ENCODE data around the gene ZBTB12. TPM values are rescaled to one million over a fixed set of nuclear protein-coding genes. Genes with fewer than 3 reads are reported as not detected.
"Not testable (repeated sequence)": the region's sequence is repeated elsewhere in the genome, so short reads cannot be mapped to it uniquely, and the experiment has no call there.

The ZBTB12 gene
- total and polyA plus RNA-seq, 2 donors from 2014 or later, result 2.5 to 3.4 TPM

- H3K27me3 ChIP-seq (ENCODE audit: control insufficient read depth, insufficient read depth, low read length); DNase-seq; H3K36me3 ChIP-seq (ENCODE audit: control insufficient read depth in 2 of 3, insufficient read depth in 3 of 3, low read length in 3 of 3); H3K9ac ChIP-seq (ENCODE audit: low read length in 3 of 3); intact Hi-C loops (cut with DNase I); FAIRE-seq; H3K9me3 ChIP-seq (ENCODE audit: control insufficient read depth in 2 of 3, insufficient read depth in 1 of 3, low read length in 3 of 3); H3K4me3 ChIP-seq (ENCODE audit: low read length in 3 of 3); H3K4me1 ChIP-seq (ENCODE audit: control insufficient read depth in 2 of 3, insufficient read depth in 2 of 3, low read depth in 1 of 3, low read length in 3 of 3); H3K27ac ChIP-seq (ENCODE audit: low read depth in 2 of 2, low read length in 2 of 2): not testable (repeated sequence)
Measured at GRCh38 chr6:31851980-31852718, 49.7 kb downstream of the ZBTB12 start.

- FAIRE-seq (no peak), DNase-seq (no peak)
- no peaks in the 10 kb centered on the region for H3K4me1 ChIP-seq (ENCODE audit: control insufficient read depth in 2 of 3, insufficient read depth in 2 of 3, low read depth in 1 of 3, low read length in 3 of 3)
- H3K4me3 ChIP-seq (ENCODE audit: low read length in 3 of 3), result no peak overlapping the region
- no peak overlapping the region for H3K27ac ChIP-seq (ENCODE audit: low read depth in 2 of 2, low read length in 2 of 2)
- H3K9ac ChIP-seq (ENCODE audit: low read length in 3 of 3), result no peak overlapping the region
- no peaks in the 10 kb centered on the region for H3K27me3 ChIP-seq (ENCODE audit: control insufficient read depth, insufficient read depth, low read length)
- TF ChIP-seq CTCF (IDR thresholded peaks at IDR 0.05; ENCODE audit: borderline replicate concordance, extremely low read depth, insufficient read depth), result no peak
- intact Hi-C loops (cut with DNase I), result no loop called here
- no peaks in the 10 kb centered on the region for H3K9me3 ChIP-seq (ENCODE audit: control insufficient read depth in 2 of 3, insufficient read depth in 1 of 3, low read length in 3 of 3)
- H3K36me3 ChIP-seq (ENCODE audit: control insufficient read depth in 2 of 3, insufficient read depth in 3 of 3, low read length in 3 of 3), result no peaks in the 10 kb centered on the region
Measured at GRCh38 chr6:31851485-31851832, 50.4 kb downstream of the ZBTB12 start.

GRCh38 chr6:31850765-31851484 is 51.0 kb downstream of the ZBTB12 start:
- Histone ChIP-seq H3K9me3 (ENCODE audit: control insufficient read depth in 2 of 3, insufficient read depth in 1 of 3, low read length in 3 of 3) (no peaks in the 10 kb centered on the region), H3K4me1 (ENCODE audit: control insufficient read depth in 2 of 3, insufficient read depth in 2 of 3, low read depth in 1 of 3, low read length in 3 of 3) (no peaks in the 10 kb centered on the region), H3K4me3 (ENCODE audit: low read length in 3 of 3) (no peak overlapping the region), H3K27ac (ENCODE audit: low read depth in 2 of 2, low read length in 2 of 2) (no peak overlapping the region), H3K36me3 (ENCODE audit: control insufficient read depth in 2 of 3, insufficient read depth in 3 of 3, low read length in 3 of 3) (no peaks in the 10 kb centered on the region), H3K27me3 (ENCODE audit: control insufficient read depth, insufficient read depth, low read length) (no peaks in the 10 kb centered on the region), H3K9ac (ENCODE audit: low read length in 3 of 3) (no peak overlapping the region)
- FAIRE-seq (no peak), DNase-seq (no peak)
- no peak for TF ChIP-seq CTCF (IDR thresholded peaks at IDR 0.05; ENCODE audit: borderline replicate concordance, extremely low read depth, insufficient read depth)
- intact Hi-C loops (cut with DNase I), result no loop called here

Other genes starting within 250 kb of the ZBTB12 start
Only the 30 nearest of the 37 such genes appear.
- gene LY6G5C, start 221.0 kb downstream of the ZBTB12 start, total RNA-seq, result 2.5 TPM
- gene LY6G5C, start 221.0 kb downstream of the ZBTB12 start, polyA plus RNA-seq (ENCODE audit: insufficient read depth, low read depth, low replicate concordance), result 4.6 TPM
- gene ABHD16A, start 198.8 kb downstream of the ZBTB12 start, total RNA-seq, result 48.7 TPM
- gene ABHD16A, start 198.8 kb downstream of the ZBTB12 start, polyA plus RNA-seq (ENCODE audit: insufficient read depth, low read depth, low replicate concordance), result 50.2 TPM
- not detected for gene LY6G6F, start 195.2 kb downstream of the ZBTB12 start, total RNA-seq
- gene LY6G6F, start 195.2 kb downstream of the ZBTB12 start, polyA plus RNA-seq (ENCODE audit: insufficient read depth, low read depth, low replicate concordance), result not detected
- not detected for gene LY6G6D, start 186.7 kb downstream of the ZBTB12 start, total RNA-seq
- gene LY6G6D, start 186.7 kb downstream of the ZBTB12 start, polyA plus RNA-seq (ENCODE audit: insufficient read depth, low read depth, low replicate concordance), result not detected
- not detected for gene LY6G6C, start 180.3 kb downstream of the ZBTB12 start, total RNA-seq
- gene LY6G6C, start 180.3 kb downstream of the ZBTB12 start, polyA plus RNA-seq (ENCODE audit: insufficient read depth, low read depth, low replicate concordance), result not detected
- 0.60 TPM for gene MPIG6B, start 178.7 kb downstream of the ZBTB12 start, total RNA-seq
- not detected for gene MPIG6B, start 178.7 kb downstream of the ZBTB12 start, polyA plus RNA-seq (ENCODE audit: insufficient read depth, low read depth, low replicate concordance)
- gene DDAH2, start 172.8 kb downstream of the ZBTB12 start, total RNA-seq, result 98.9 TPM
- gene DDAH2, start 172.8 kb downstream of the ZBTB12 start, polyA plus RNA-seq (ENCODE audit: insufficient read depth, low read depth, low replicate concordance), result 147 TPM
- 456 TPM for gene CLIC1, start 165.6 kb downstream of the ZBTB12 start, total RNA-seq
- gene CLIC1, start 165.6 kb downstream of the ZBTB12 start, polyA plus RNA-seq (ENCODE audit: insufficient read depth, low read depth, low replicate concordance), result 489 TPM
- 23.7 TPM for gene MSH5, start 162.1 kb downstream of the ZBTB12 start, total RNA-seq
- gene MSH5, start 162.1 kb downstream of the ZBTB12 start, polyA plus RNA-seq (ENCODE audit: insufficient read depth, low read depth, low replicate concordance), result 14.4 TPM
- 6.5 TPM for gene SAPCD1, start 139.4 kb downstream of the ZBTB12 start, total RNA-seq
- gene SAPCD1, start 139.4 kb downstream of the ZBTB12 start, polyA plus RNA-seq (ENCODE audit: insufficient read depth, low read depth, low replicate concordance), result 6.8 TPM
- gene VWA7, start 124.8 kb downstream of the ZBTB12 start, total RNA-seq, result 32.5 TPM
- 10.2 TPM for gene VWA7, start 124.8 kb downstream of the ZBTB12 start, polyA plus RNA-seq (ENCODE audit: insufficient read depth, low read depth, low replicate concordance)
- gene VARS1, start 106.3 kb downstream of the ZBTB12 start, total RNA-seq, result 79.0 TPM
- gene VARS1, start 106.3 kb downstream of the ZBTB12 start, polyA plus RNA-seq (ENCODE audit: insufficient read depth, low read depth, low replicate concordance), result 30.3 TPM
- 41.6 TPM for gene LSM2, start 95.1 kb downstream of the ZBTB12 start, total RNA-seq
- 70.6 TPM for gene LSM2, start 95.1 kb downstream of the ZBTB12 start, polyA plus RNA-seq (ENCODE audit: insufficient read depth, low read depth, low replicate concordance)
- 1.7 TPM for gene HSPA1L, start 86.8 kb downstream of the ZBTB12 start, total RNA-seq
- 2.3 TPM for gene HSPA1L, start 86.8 kb downstream of the ZBTB12 start, polyA plus RNA-seq (ENCODE audit: insufficient read depth, low read depth, low replicate concordance)
- gene HSPA1A, start 86.5 kb downstream of the ZBTB12 start, total RNA-seq, result 133 TPM
- gene HSPA1A, start 86.5 kb downstream of the ZBTB12 start, polyA plus RNA-seq (ENCODE audit: insufficient read depth, low read depth, low replicate concordance), result 209 TPM
- 142 TPM for gene HSPA1B, start 74.3 kb downstream of the ZBTB12 start, total RNA-seq
- gene HSPA1B, start 74.3 kb downstream of the ZBTB12 start, polyA plus RNA-seq (ENCODE audit: insufficient read depth, low read depth, low replicate concordance), result 175 TPM
- gene NEU1, start 39.3 kb downstream of the ZBTB12 start, total RNA-seq, result 66.9 TPM
- 131 TPM for gene NEU1, start 39.3 kb downstream of the ZBTB12 start, polyA plus RNA-seq (ENCODE audit: insufficient read depth, low read depth, low replicate concordance)
- 137 TPM for gene SLC44A4, start 23.1 kb downstream of the ZBTB12 start, total RNA-seq
- 37.4 TPM for gene SLC44A4, start 23.1 kb downstream of the ZBTB12 start, polyA plus RNA-seq (ENCODE audit: insufficient read depth, low read depth, low replicate concordance)
- 40.5 TPM for gene EHMT2, start 4.4 kb downstream of the ZBTB12 start, total RNA-seq
- gene EHMT2, start 4.4 kb downstream of the ZBTB12 start, polyA plus RNA-seq (ENCODE audit: insufficient read depth, low read depth, low replicate concordance), result 35.3 TPM
- gene C2, start 25.6 kb upstream of the ZBTB12 start, total RNA-seq, result 38.7 TPM
- 84.0 TPM for gene C2, start 25.6 kb upstream of the ZBTB12 start, polyA plus RNA-seq (ENCODE audit: insufficient read depth, low read depth, low replicate concordance)
- gene CFB, start 44.0 kb upstream of the ZBTB12 start, total RNA-seq, result 200 TPM
- 154 TPM for gene CFB, start 44.0 kb upstream of the ZBTB12 start, polyA plus RNA-seq (ENCODE audit: insufficient read depth, low read depth, low replicate concordance)
- 62.0 TPM for gene NELFE, start 56.9 kb upstream of the ZBTB12 start, total RNA-seq
- gene NELFE, start 56.9 kb upstream of the ZBTB12 start, polyA plus RNA-seq (ENCODE audit: insufficient read depth, low read depth, low replicate concordance), result 83.0 TPM
- gene SKIC2, start 57.1 kb upstream of the ZBTB12 start, total RNA-seq, result 67.8 TPM
- gene SKIC2, start 57.1 kb upstream of the ZBTB12 start, polyA plus RNA-seq (ENCODE audit: insufficient read depth, low read depth, low replicate concordance), result 55.0 TPM
- gene DXO, start 70.1 kb upstream of the ZBTB12 start, total RNA-seq, result 21.3 TPM
- 26.0 TPM for gene DXO, start 70.1 kb upstream of the ZBTB12 start, polyA plus RNA-seq (ENCODE audit: insufficient read depth, low read depth, low replicate concordance)
- 250 TPM for gene C4A, start 80.0 kb upstream of the ZBTB12 start, total RNA-seq
- 521 TPM for gene C4A, start 80.0 kb upstream of the ZBTB12 start, polyA plus RNA-seq (ENCODE audit: insufficient read depth, low read depth, low replicate concordance)
- gene C4B, start 112.7 kb upstream of the ZBTB12 start, total RNA-seq, result 596 TPM
- 578 TPM for gene C4B, start 112.7 kb upstream of the ZBTB12 start, polyA plus RNA-seq (ENCODE audit: insufficient read depth, low read depth, low replicate concordance)
- 3.2 TPM for gene CYP21A2, start 136.3 kb upstream of the ZBTB12 start, total RNA-seq
- gene CYP21A2, start 136.3 kb upstream of the ZBTB12 start, polyA plus RNA-seq (ENCODE audit: insufficient read depth, low read depth, low replicate concordance), result 8.2 TPM
- gene TNXB, start 207.3 kb upstream of the ZBTB12 start, total RNA-seq, result 88.2 TPM
- gene TNXB, start 207.3 kb upstream of the ZBTB12 start, polyA plus RNA-seq (ENCODE audit: insufficient read depth, low read depth, low replicate concordance), result 13.3 TPM
- 104 TPM for gene ATF6B, start 226.2 kb upstream of the ZBTB12 start, total RNA-seq
- 40.3 TPM for gene ATF6B, start 226.2 kb upstream of the ZBTB12 start, polyA plus RNA-seq (ENCODE audit: insufficient read depth, low read depth, low replicate concordance)
- 4.8 TPM for gene FKBPL, start 228.2 kb upstream of the ZBTB12 start, total RNA-seq
- gene FKBPL, start 228.2 kb upstream of the ZBTB12 start, polyA plus RNA-seq (ENCODE audit: insufficient read depth, low read depth, low replicate concordance), result 5.7 TPM